ENCODE measurements around the gene SLMAP.
"Not testable (repeated sequence)": the region's sequence is repeated elsewhere in the genome, so short reads cannot be mapped to it uniquely, and the experiment has no call there.

SLMAP gene

GRCh38 chr3:57794951-57795350 lies 38.8 kb downstream of the SLMAP start:
- no peak for DNase-seq (ENCODE audit: low spot score)

- DNase-seq (ENCODE audit: low spot score), result no peak
Measured at GRCh38 chr3:57796261-57796660, 40.2 kb downstream of the SLMAP start.

GRCh38 chr3:57797701-57798487 lies 41.8 kb downstream of the SLMAP start:
- DNase-seq (ENCODE audit: low spot score), result no peak

GRCh38 chr3:57803647-57804081 lies 47.6 kb downstream of the SLMAP start:
- no peak for DNase-seq (ENCODE audit: low spot score)

- peak; percentile 23 for DNase-seq (ENCODE audit: low spot score)
Measured at GRCh38 chr3:57805266-57805665, 49.2 kb downstream of the SLMAP start.

- DNase-seq (ENCODE audit: low spot score), result peak; percentile 38
Measured at GRCh38 chr3:57805674-57806073, 49.6 kb downstream of the SLMAP start.

GRCh38 chr3:57806195-57806594 lies 50.1 kb downstream of the SLMAP start:
- not testable (repeated sequence) for DNase-seq (ENCODE audit: low spot score)

GRCh38 chr3:57808961-57809608 lies 53.0 kb downstream of the SLMAP start:
- DNase-seq (ENCODE audit: low spot score), result no peak

GRCh38 chr3:57809609-57809968 lies 53.5 kb downstream of the SLMAP start:
- DNase-seq (ENCODE audit: low spot score), result no peak

- no peak for DNase-seq (ENCODE audit: low spot score)
Measured at GRCh38 chr3:57810048-57810447, 53.9 kb downstream of the SLMAP start.

- DNase-seq (ENCODE audit: low spot score), result no peak
Measured at GRCh38 chr3:57810471-57811137, 54.5 kb downstream of the SLMAP start.

GRCh38 chr3:57815036-57815435 lies 58.9 kb downstream of the SLMAP start:
- no peak for DNase-seq (ENCODE audit: low spot score)

GRCh38 chr3:57816471-57817095 lies 60.5 kb downstream of the SLMAP start:
- no peak for DNase-seq (ENCODE audit: low spot score)

- no peak for DNase-seq (ENCODE audit: low spot score)
Measured at GRCh38 chr3:57818772-57819171, 62.7 kb downstream of the SLMAP start.

- no peak for DNase-seq (ENCODE audit: low spot score)
Measured at GRCh38 chr3:57820479-57820878, 64.4 kb downstream of the SLMAP start.

- DNase-seq (ENCODE audit: low spot score), result no peak
Measured at GRCh38 chr3:57821765-57822164, 65.7 kb downstream of the SLMAP start.

GRCh38 chr3:57822686-57823085 lies 66.6 kb downstream of the SLMAP start:
- no peak for DNase-seq (ENCODE audit: low spot score)

GRCh38 chr3:57825116-57825515 lies 69.0 kb downstream of the SLMAP start:
- DNase-seq (ENCODE audit: low spot score), result no peak

- DNase-seq (ENCODE audit: low spot score), result no peak
Measured at GRCh38 chr3:57826245-57826951, 70.3 kb downstream of the SLMAP start.

- DNase-seq (ENCODE audit: low spot score), result no peak
Measured at GRCh38 chr3:57826952-57827723, 71.0 kb downstream of the SLMAP start.

- DNase-seq (ENCODE audit: low spot score), result no peak
Measured at GRCh38 chr3:57827757-57828156, 71.6 kb downstream of the SLMAP start.

Measured in hematopoietic multipotent progenitor cell treated with erythropoietin and hydrocortisone succinate and interleukin-3 and kit ligand, for 15 days (in vitro differentiated cells).